OCI-LY1 (cell line): ENCODE results near the gene MMP11.

Source experiments
- CTCF ChIP-seq: fragments of 200-600 bp; sonication (generic), shearing (Covaris generic); IDR thresholded peaks from 2 replicates; pipeline ENCODE4 v1.5.1; 2017; ENCODE audit warnings: mild to moderate bottlenecking, antibody characterized with exemption, low read length, moderate library complexity, mixed read lengths
- EZH2 ChIP-seq: fragments of 200-600 bp; sonication (generic), shearing (Covaris generic); IDR thresholded peaks from 2 replicates; pipeline ENCODE4 v1.8.0; 2017; ENCODE audit warnings: borderline replicate concordance, mixed run types, mild to moderate bottlenecking, antibody characterized with exemption, low read length, moderate library complexity, mixed read lengths

GRCh38 chr22:23786752-23787599 is 14.3 kb downstream of the MMP11 start, which contains the start of gene SMARCB1:
- TF ChIP-seq CTCF (no peak), EZH2 (no peak)
